OCI-LY1 (cell line): ENCODE measurements around the gene HAVCR1.

Source experiments
- CTCF ChIP-seq: fragments of 200-600 bp; sonication (generic), shearing (Covaris generic); IDR thresholded peaks from 2 replicates; pipeline ENCODE4 v1.5.1; 2017; ENCODE audit warnings: mild to moderate bottlenecking, antibody characterized with exemption, low read length, moderate library complexity, mixed read lengths
- EZH2 ChIP-seq: fragments of 200-600 bp; sonication (generic), shearing (Covaris generic); IDR thresholded peaks from 2 replicates; pipeline ENCODE4 v1.8.0; 2017; ENCODE audit warnings: borderline replicate concordance, mixed run types, mild to moderate bottlenecking, antibody characterized with exemption, low read length, moderate library complexity, mixed read lengths

- no peak for TF ChIP-seq EZH2
- no peak for TF ChIP-seq CTCF
Observed at GRCh38 chr5:157059093-157059539, at the start of gene HAVCR1.
